GM12878 (cell line): Measurements from ENCODE around the gene HAS3. TPM values are rescaled to one million over a fixed set of nuclear protein-coding genes. Genes with fewer than 3 reads are reported as not detected.

ENCODE experiments used
- ATAC-seq: fragments of 200-7000 bp; cut with Tn5 transposase; 3 replicates; pipeline ENCODE4 v1.9.1; 2020; ENCODE audit warnings: mild to moderate bottlenecking, moderate library complexity
- BruUV-seq: library from RNA; stranded (reverse); fragments of 400-500 nt; replicated peaks from 2 replicates; lab custom pipeline; 2021; lab: Mats Ljungman, UMichigan
- CTCF ChIA-PET: fragments of 300-600 bp; sonication (Branson Sonifier 250); formaldehyde crosslinking; extraction: SDS; loops from one replicate; lab custom pipeline; 2021; ENCODE audit warnings: inconsistent platforms; lab: Yijun Ruan, JAX
- POLR2A ChIA-PET: fragments of 350-600 bp; formaldehyde crosslinking; extraction: SDS; loops from one replicate; lab custom pipeline; 2021; ENCODE audit warnings: inconsistent platforms; lab: Charles Lee
- RAD21 ChIA-PET: fragments of 300-600 bp; sonication (Branson Sonifier 250); formaldehyde crosslinking; loops from one replicate; lab custom pipeline; 2023; ENCODE audit warnings: antibody characterized with exemption; ENCODE audit not compliant: unreplicated experiment; lab: Charles Lee
- SMC1A ChIA-PET: fragments of 300-600 bp; sonication (Branson Sonifier 250); formaldehyde crosslinking; loops from one replicate; lab custom pipeline; 2023; ENCODE audit not compliant: unreplicated experiment, uncharacterized antibody; lab: Charles Lee
- DNase-seq: peaks from one replicate; pipeline ENCODE4 v3.0.0-alpha.2; 2011; ENCODE audit warnings: low read depth, low spot score
- FAIRE-seq: peaks from 3 replicates; lab custom pipeline; 2011; peaks lifted over from hg19 to GRCh38; lab: Jason Lieb, UNC
- H2AFZ ChIP-seq: 2 replicates; pipeline ENCODE4 v1.6.0; 2011; ENCODE audit warnings: low read depth, low read length, control low read depth; ENCODE audit not compliant: control insufficient read depth
- H3K27ac ChIP-seq: 2 replicates; pipeline ENCODE4 v1.5.1; 2011; ENCODE audit warnings: control low read depth; ENCODE audit not compliant: control insufficient read depth, insufficient read depth
- H3K27me3 ChIP-seq, 2 experiments: replicated peaks in 1 of 2; 2 replicates each; pipeline versions ENCODE4 v1.6.0 to v1.6.1; 2011; ENCODE audit warnings: low read length in 1 of 2; ENCODE audit not compliant: control insufficient read depth in 2 of 2, insufficient read depth in 2 of 2
- H3K36me3 ChIP-seq, 2 experiments: 2 replicates each; pipeline ENCODE4 v1.5.1; 2011; ENCODE audit warnings: low read length in 1 of 2; ENCODE audit not compliant: control insufficient read depth in 2 of 2, insufficient read depth in 2 of 2
- H3K4me1 ChIP-seq: 2 replicates; pipeline ENCODE4 v1.6.1; 2011; ENCODE audit warnings: mild to moderate bottlenecking, low read length, moderate library complexity, mixed read lengths; ENCODE audit not compliant: control insufficient read depth, insufficient read depth
- H3K4me2 ChIP-seq: 2 replicates; pipeline ENCODE4 v1.6.0; 2011; ENCODE audit warnings: control low read depth; ENCODE audit not compliant: control insufficient read depth, insufficient read depth
- H3K4me3 ChIP-seq: fragments of 200-600 bp; sonication (generic); 2 replicates; pipeline ENCODE4 v1.5.1; 2016
- H3K79me2 ChIP-seq: 2 replicates; pipeline ENCODE4 v1.6.0; 2011; ENCODE audit warnings: low read length; ENCODE audit not compliant: control insufficient read depth, insufficient read depth
- H3K9ac ChIP-seq: 2 replicates; pipeline ENCODE4 v1.8.0; 2011; ENCODE audit warnings: low read length, control low read depth, mixed read lengths; ENCODE audit not compliant: control insufficient read depth, insufficient read depth
- H3K9me3 ChIP-seq: replicated peaks from 3 replicates; pipeline ENCODE4 v1.5.1; 2011; ENCODE audit warnings: mild to moderate bottlenecking, low read length; ENCODE audit not compliant: control insufficient read depth, insufficient read depth
- H4K20me1 ChIP-seq: 2 replicates; pipeline ENCODE4 v1.6.0; 2011; ENCODE audit not compliant: control insufficient read depth, insufficient read depth
- BMI1 ChIP-seq: fragments of 450-650 bp; IDR thresholded peaks from 2 replicates; pipeline ENCODE4 v1.6.1; 2016; ENCODE audit warnings: mild to moderate bottlenecking, moderate library complexity, borderline replicate concordance
- CREB1 ChIP-seq: IDR thresholded peaks from 2 replicates; pipeline ENCODE4 v1.6.1; 2012; ENCODE audit warnings: low read depth, mild to moderate bottlenecking, inconsistent platforms
- CREM ChIP-seq: IDR thresholded peaks from 2 replicates; pipeline ENCODE4 v1.6.1; 2014; ENCODE audit warnings: antibody characterized with exemption, low read depth
- ETV6 ChIP-seq, 2 experiments: fragments of 450-650 bp in 1 of 2; IDR thresholded peaks in 1 of 2; conservative IDR thresholded peaks in 1 of 2; 2 replicates each; pipeline ENCODE4 v1.6.1; 2014; ENCODE audit warnings: antibody characterized with exemption in 1 of 2, borderline replicate concordance in 1 of 2, low read depth in 1 of 2, mild to moderate bottlenecking in 1 of 2, moderate library complexity in 1 of 2
- JUND ChIP-seq: IDR thresholded peaks from 2 replicates; pipeline ENCODE4 v1.6.1; 2012; ENCODE audit warnings: low read depth, mild to moderate bottlenecking, low read length, improper control_type of control experiment, moderate library complexity
- POLR2A ChIP-seq: IDR thresholded peaks from 2 replicates; pipeline ENCODE4 v1.6.1; 2011; ENCODE audit warnings: low read depth, mild to moderate bottlenecking, low read length
- RELA ChIP-seq: fragments of 450-650 bp; IDR thresholded peaks from 2 replicates; pipeline ENCODE4 v1.8.0; 2014; ENCODE audit warnings: borderline replicate concordance; ENCODE audit not compliant: partially characterized antibody
- TCF3 ChIP-seq: IDR thresholded peaks from 2 replicates; pipeline ENCODE4 v1.6.1; 2012; ENCODE audit warnings: low read depth, mild to moderate bottlenecking, low read length, borderline replicate concordance; ENCODE audit not compliant: insufficient read depth
- ZNF207 ChIP-seq: fragments of 450-650 bp; IDR thresholded peaks from 2 replicates; pipeline ENCODE4 v1.6.1; 2014; ENCODE audit warnings: antibody characterized with exemption, mild to moderate bottlenecking, borderline replicate concordance
- ZNF384 ChIP-seq: IDR thresholded peaks from 2 replicates; pipeline ENCODE4 v1.6.1; 2012; ENCODE audit warnings: low read depth, mild to moderate bottlenecking, low read length, improper control_type of control experiment, borderline replicate concordance
- whole genome bisulfite sequencing: methylation state at CpG from one replicate; pipeline ENCODE4 v1.1.6; 2016; ENCODE audit warnings: low lambda C conversion rate; ENCODE audit not compliant: insufficient replicate concordance, insufficient coverage; ENCODE audit errors: missing lambda C conversion rate; 5-methylcytosine and 5-hydroxymethylcytosine counted together
- in situ Hi-C: fragments of 300-500 bp; cut with MboI; formaldehyde crosslinking; loops from 9 replicates; pipeline ENCODE4 v1.14.3; 2018; ENCODE audit warnings: mixed read lengths
- intact Hi-C: fragments of 100-400 bp; cut with micrococcal nuclease; formaldehyde crosslinking; loops from one replicate; pipeline ENCODE4 v1.14.2; 2022; ENCODE audit not compliant: unreplicated experiment
- polyA plus RNA-seq, 11 experiments: library from polyadenylated mRNA; depleted of rRNA in 4 of 11; unstranded in 6 of 11; stranded (reverse) in 5 of 11; fragments of >200 nt; fragmentation: Nextera tagmentation in 4 of 11; fragmentation: Illumina TruSeq in 1 of 11; extraction: Ambion mirVana in 4 of 11; extraction: Trizol in 1 of 11; gene quantifications; 1 replicate in 1 of 11; 2 replicates in 10 of 11; pipeline versions ENCODE4 v1.2.1 to v1.2.3, GENCODE V29; 2011 to 2016; ENCODE audit warnings: inconsistent platforms in 2 of 11, missing spikeins in 2 of 11, low read depth in 1 of 11
- total RNA-seq, 4 experiments: library from RNA; depleted of rRNA in 3 of 4; stranded (reverse); fragments of >200 nt in 3 of 4; fragmentation: Illumina TruSeq in 1 of 4; extraction: Trizol in 1 of 4; gene quantifications; 2 replicates each; pipeline versions ENCODE4 v1.2.1 to v1.2.3, GENCODE V29; 2013 to 2021
- TF ChIP-seq, protein P1 (sequence below): fragments of 450-650 bp; formaldehyde crosslinking; IDR thresholded peaks from 2 replicates; pipeline ENCODE4 v1.4.0; 2022; ENCODE audit warnings: mild to moderate bottlenecking, moderate library complexity
- TF ChIP-seq, protein P2 (sequence below): IDR thresholded peaks from 2 replicates; pipeline ENCODE4 v1.6.1; 2011; ENCODE audit warnings: low read depth, low read length, improper control_type of control experiment, borderline replicate concordance
- TF ChIP-seq, protein P3 (sequence below): IDR thresholded peaks from 2 replicates; pipeline ENCODE4 v1.6.1; 2011; ENCODE audit warnings: low read depth, mild to moderate bottlenecking, low read length, moderate library complexity, borderline replicate concordance; ENCODE audit errors: extremely low read depth
- TF ChIP-seq, protein P4 (sequence below): fragments of 450-650 bp; IDR thresholded peaks from 2 replicates; pipeline ENCODE4 v1.6.1; 2014; ENCODE audit warnings: mild to moderate bottlenecking
- TF ChIP-seq, protein P5 (sequence below): fragments of 450-650 bp; IDR thresholded peaks from 2 replicates; pipeline ENCODE4 v1.6.1; 2017; ENCODE audit warnings: mild to moderate bottlenecking, low read depth, inconsistent platforms; ENCODE audit not compliant: poor library complexity, severe bottlenecking

The HAS3 gene
- total and polyA plus RNA-seq, 10 of the 15 experiments (the other 5 are each of a cell fraction or from before 2014, with no cell fraction given), result 0.06 to 0.56 (median 0.19) TPM; not detected in 2

DNA sequence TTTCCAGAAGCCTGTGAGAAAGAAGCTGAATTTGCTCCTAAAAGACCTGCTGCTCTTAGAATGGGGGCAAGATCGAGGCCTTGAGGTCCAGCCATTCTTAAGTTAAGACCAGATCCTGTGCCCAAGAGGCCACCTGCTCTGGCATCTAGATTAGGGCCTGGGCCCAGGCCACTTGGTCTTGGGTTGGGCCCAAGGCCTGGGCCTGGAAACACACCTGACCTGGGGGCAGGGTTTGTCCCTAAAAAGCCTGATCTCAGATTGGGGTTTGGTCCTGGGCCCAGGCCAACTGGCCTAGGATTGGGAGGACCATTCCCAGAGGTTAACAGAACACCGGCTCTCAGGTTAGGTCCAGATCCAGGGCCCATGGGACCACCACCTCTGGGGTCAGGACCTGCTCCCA, 14.1 kb downstream of the HAS3 start:
- in situ Hi-C loops, result no loop called here
- FAIRE-seq (no peak), DNase-seq (no peak)
- peaks cover 19 to 20% of the 10 kb centered on the region in 2 experiments for H3K36me3 ChIP-seq
- ChIA-PET POLR2A (no interaction called here), RAD21 (interaction anchor here (1.3 kb wide), 1 partner anchor 272 kb away, joined by 4 read pairs; no protein-coding TSS in a partner anchor), CTCF (interaction anchor here (1.3 kb wide), 1 partner anchor 160 kb away, joined by 3 read pairs; no protein-coding TSS in a partner anchor), SMC1A (no interaction called here)
- no peak overlapping the region for H3K27ac ChIP-seq
- H3K27me3 ChIP-seq, result no peaks in the 10 kb centered on the region
- no peak overlapping the region for H3K4me2 ChIP-seq
- H3K4me1 ChIP-seq, result no peaks in the 10 kb centered on the region
- no TSS peak for BruUV-seq
- peaks cover 2% of the 10 kb centered on the region for H3K79me2 ChIP-seq
- intact Hi-C loops, result no loop called here
- no peak overlapping the region for H3K9ac ChIP-seq
- H2AFZ ChIP-seq, result no peak overlapping the region
- H3K4me3 ChIP-seq, result no peak overlapping the region
- 100% methylated on average over 2 of the region's 2 CpGs for WGBS
- H4K20me1 ChIP-seq, result no peaks in the 10 kb centered on the region
- TF ChIP-seq, protein P1, sequence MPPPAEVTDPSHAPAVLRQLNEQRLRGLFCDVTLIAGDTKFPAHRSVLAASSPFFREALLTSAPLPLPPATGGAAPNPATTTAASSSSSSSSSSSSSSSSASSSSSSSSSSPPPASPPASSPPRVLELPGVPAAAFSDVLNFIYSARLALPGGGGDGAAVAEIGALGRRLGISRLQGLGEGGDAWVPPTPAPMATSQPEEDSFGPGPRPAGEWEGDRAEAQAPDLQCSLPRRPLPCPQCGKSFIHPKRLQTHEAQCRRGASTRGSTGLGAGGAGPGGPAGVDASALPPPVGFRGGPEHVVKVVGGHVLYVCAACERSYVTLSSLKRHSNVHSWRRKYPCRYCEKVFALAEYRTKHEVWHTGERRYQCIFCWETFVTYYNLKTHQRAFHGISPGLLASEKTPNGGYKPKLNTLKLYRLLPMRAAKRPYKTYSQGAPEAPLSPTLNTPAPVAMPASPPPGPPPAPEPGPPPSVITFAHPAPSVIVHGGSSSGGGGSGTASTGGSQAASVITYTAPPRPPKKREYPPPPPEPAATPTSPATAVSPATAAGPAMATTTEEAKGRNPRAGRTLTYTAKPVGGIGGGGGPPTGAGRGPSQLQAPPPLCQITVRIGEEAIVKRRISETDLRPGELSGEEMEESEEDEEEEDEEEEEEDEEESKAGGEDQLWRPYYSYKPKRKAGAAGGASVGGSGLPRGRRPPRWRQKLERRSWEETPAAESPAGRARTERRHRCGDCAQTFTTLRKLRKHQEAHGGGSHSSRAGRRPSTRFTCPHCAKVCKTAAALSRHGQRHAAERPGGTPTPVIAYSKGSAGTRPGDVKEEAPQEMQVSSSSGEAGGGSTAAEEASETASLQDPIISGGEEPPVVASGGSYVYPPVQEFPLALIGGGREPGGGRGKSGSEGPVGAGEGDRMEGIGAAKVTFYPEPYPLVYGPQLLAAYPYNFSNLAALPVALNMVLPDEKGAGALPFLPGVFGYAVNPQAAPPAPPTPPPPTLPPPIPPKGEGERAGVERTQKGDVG (CRISPR knock-in tag), result no peak
- TF ChIP-seq JUND, result no peak
- TF ChIP-seq, protein P2, sequence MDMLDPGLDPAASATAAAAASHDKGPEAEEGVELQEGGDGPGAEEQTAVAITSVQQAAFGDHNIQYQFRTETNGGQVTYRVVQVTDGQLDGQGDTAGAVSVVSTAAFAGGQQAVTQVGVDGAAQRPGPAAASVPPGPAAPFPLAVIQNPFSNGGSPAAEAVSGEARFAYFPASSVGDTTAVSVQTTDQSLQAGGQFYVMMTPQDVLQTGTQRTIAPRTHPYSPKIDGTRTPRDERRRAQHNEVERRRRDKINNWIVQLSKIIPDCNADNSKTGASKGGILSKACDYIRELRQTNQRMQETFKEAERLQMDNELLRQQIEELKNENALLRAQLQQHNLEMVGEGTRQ, result no peak
- TF ChIP-seq ZNF207, result no peak
- TF ChIP-seq, protein P3, sequence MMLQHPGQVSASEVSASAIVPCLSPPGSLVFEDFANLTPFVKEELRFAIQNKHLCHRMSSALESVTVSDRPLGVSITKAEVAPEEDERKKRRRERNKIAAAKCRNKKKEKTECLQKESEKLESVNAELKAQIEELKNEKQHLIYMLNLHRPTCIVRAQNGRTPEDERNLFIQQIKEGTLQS, result no peak
- TF ChIP-seq ZNF384, result no peak
- no peak for TF ChIP-seq CREM
- TF ChIP-seq POLR2A, result no peak
- no peak for TF ChIP-seq BMI1
- no peak for TF ChIP-seq RELA
- no peak for TF ChIP-seq ETV6 (conservative IDR thresholded peaks at IDR 0.05 in 1 of 2, IDR thresholded peaks at IDR 0.05 in 1 of 2; ENCODE audit: borderline replicate concordance in 1 of 2, low read depth in 1 of 2)
- TF ChIP-seq CREB1, result no peak
- TF ChIP-seq, protein P4, sequence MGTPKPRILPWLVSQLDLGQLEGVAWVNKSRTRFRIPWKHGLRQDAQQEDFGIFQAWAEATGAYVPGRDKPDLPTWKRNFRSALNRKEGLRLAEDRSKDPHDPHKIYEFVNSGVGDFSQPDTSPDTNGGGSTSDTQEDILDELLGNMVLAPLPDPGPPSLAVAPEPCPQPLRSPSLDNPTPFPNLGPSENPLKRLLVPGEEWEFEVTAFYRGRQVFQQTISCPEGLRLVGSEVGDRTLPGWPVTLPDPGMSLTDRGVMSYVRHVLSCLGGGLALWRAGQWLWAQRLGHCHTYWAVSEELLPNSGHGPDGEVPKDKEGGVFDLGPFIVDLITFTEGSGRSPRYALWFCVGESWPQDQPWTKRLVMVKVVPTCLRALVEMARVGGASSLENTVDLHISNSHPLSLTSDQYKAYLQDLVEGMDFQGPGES, result no peak
- TF ChIP-seq TCF3, result no peak
- TF ChIP-seq, protein P5, sequence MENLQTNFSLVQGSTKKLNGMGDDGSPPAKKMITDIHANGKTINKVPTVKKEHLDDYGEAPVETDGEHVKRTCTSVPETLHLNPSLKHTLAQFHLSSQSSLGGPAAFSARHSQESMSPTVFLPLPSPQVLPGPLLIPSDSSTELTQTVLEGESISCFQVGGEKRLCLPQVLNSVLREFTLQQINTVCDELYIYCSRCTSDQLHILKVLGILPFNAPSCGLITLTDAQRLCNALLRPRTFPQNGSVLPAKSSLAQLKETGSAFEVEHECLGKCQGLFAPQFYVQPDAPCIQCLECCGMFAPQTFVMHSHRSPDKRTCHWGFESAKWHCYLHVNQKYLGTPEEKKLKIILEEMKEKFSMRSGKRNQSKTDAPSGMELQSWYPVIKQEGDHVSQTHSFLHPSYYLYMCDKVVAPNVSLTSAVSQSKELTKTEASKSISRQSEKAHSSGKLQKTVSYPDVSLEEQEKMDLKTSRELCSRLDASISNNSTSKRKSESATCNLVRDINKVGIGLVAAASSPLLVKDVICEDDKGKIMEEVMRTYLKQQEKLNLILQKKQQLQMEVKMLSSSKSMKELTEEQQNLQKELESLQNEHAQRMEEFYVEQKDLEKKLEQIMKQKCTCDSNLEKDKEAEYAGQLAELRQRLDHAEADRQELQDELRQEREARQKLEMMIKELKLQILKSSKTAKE, result no peak
- TF ChIP-seq, all 136 proteins: peak for 0
- H3K9me3 ChIP-seq, result no peaks in the 10 kb centered on the region
- no peak for ATAC-seq
